Heart right ventricle (tissue), 16 donors: ENCODE results near the gene IMPACT. TPM values are rescaled to one million over a fixed set of nuclear protein-coding genes. Genes with fewer than 3 reads are reported as not detected.

Experiments used
- ATAC-seq, 8 donors: fragments of 200-7000 bp; cut with Tn5 transposase; one replicate each; pipeline ENCODE4 v1.9.1; 2020; ENCODE audit warnings: mild to moderate bottlenecking in 8 of 8, moderate library complexity in 8 of 8, moderate number of reproducible peaks in 1 of 8
- DNase-seq, 2 donors: peaks; one replicate each; pipeline ENCODE4 v3.0.0-alpha.2; 2020
- H3K27ac ChIP-seq, 10 donors: fragments of 200-600 bp; sonication (generic) in 2 of 10; one replicate each; pipeline versions ENCODE4 v1.5.0 to v1.8.0; 2020 to 2022; ENCODE audit warnings: mild to moderate bottlenecking in 3 of 10
- H3K27me3 ChIP-seq, 7 donors: fragments of 200-600 bp; one replicate each; pipeline ENCODE4 v1.8.0; 2021 to 2022; ENCODE audit warnings: mild to moderate bottlenecking in 2 of 7
- H3K36me3 ChIP-seq, 9 donors: fragments of 200-600 bp; sonication (generic) in 1 of 9; one replicate each; pipeline versions ENCODE4 v1.5.0 to v1.8.0; 2020 to 2022; ENCODE audit warnings: mild to moderate bottlenecking in 2 of 9
- H3K4me1 ChIP-seq, 9 donors: fragments of 200-600 bp; sonication (generic) in 1 of 9; one replicate each; pipeline versions ENCODE4 v1.5.0 to v1.8.0; 2020 to 2022; ENCODE audit warnings: mild to moderate bottlenecking in 4 of 9
- H3K4me3 ChIP-seq, 10 donors: fragments of 200-600 bp; sonication (generic) in 2 of 10; one replicate each; pipeline versions ENCODE4 v1.5.0 to v1.8.0; 2020 to 2022; ENCODE audit warnings: mild to moderate bottlenecking in 7 of 10, moderate library complexity in 2 of 10
- H3K9me3 ChIP-seq, 11 donors: fragments of 200-600 bp in 10 of 11; sonication (generic) in 2 of 11; one replicate each; pipeline versions ENCODE4 v1.5.0 to v1.8.0; 2013 to 2022; ENCODE audit warnings: mild to moderate bottlenecking in 2 of 11, control low read depth in 1 of 11, moderate library complexity in 1 of 11
- CTCF ChIP-seq, 9 donors: fragments of 200-600 bp; sonication (generic) in 2 of 9; IDR thresholded peaks; one replicate each; pipeline versions ENCODE4 v1.5.0 to v1.8.0; 2021 to 2022; ENCODE audit warnings: antibody characterized with exemption in 9 of 9, mild to moderate bottlenecking in 5 of 9, moderate library complexity in 1 of 9
- WGBS, 2 donors: extraction: QIAGEN DNeasy Blood & Tissue Kit; methylation state at CpG; one replicate each; pipeline ENCODE4 v1.1.7; 2013; ENCODE audit warnings: inconsistent platforms in 1 of 2; 5-methylcytosine and 5-hydroxymethylcytosine counted together
- intact Hi-C, 10 donors: fragments of 100-400 bp; cut with DNase I; formaldehyde crosslinking; loops; one replicate each; pipeline versions ENCODE4 v1.11.1 to v1.14.2; 2022
- polyA plus RNA-seq, 2 donors: library from polyadenylated mRNA; stranded (reverse); fragments of 200-250 nt; gene quantifications; one replicate each; pipeline ENCODE4 v1.2.3, GENCODE V29; 2013
- total RNA-seq, 10 donors: library from RNA; stranded (reverse); fragmentation: NEBNext Ultra II Directional in 3 of 10; extraction: Animal tissue kit (Norgen Biotek cat#: 25700) in 3 of 10; gene quantifications; one replicate each; pipeline versions ENCODE4 v1.2.1 to v1.2.4, GENCODE V29; 2021 to 2023
- donor health status: Arrhythmogenic right ventricular cardiomyopathy.
- donor health status: ischemic (EF 13 %, LVEDD 7.1; RV severe dilation, severe dysfunction).
- donor health status: healthy with polysubstance abuse.
- donor health status: DM: no; HTN: yes; CAD: no.
- donor health status: DM: no; HTN: no; CAD: no.
- donor health status: ischemic (EF 25% LVEDD 6.9; RV normal size, moderate dysfunction).
- donor health status: ischemic (EF 25% LVEDD 5.7; RV mildly dilated, moderate dysfunction).
- donor health status: healthy.
- donor health status: DM: yes; HTN: yes; CAD: no.
- donor health status: Ischemic cardiomyopathy.
- donor health status: ischemic (EF 35%, LVEDD 5.7; RV mildly dilated, moderate dysfunction).
- donor health status: nonischemic (EF 11% LVEDD 7.7; RV severe dilation, severe dysfunction).
- donor health status: DM: yes; HTN: yes; CAD: no.
- donor health status: PGD.
- donor health status: ischemic (EF 29% LVEDD 5.4; RV normal size, mild dysfunction).
- donor health status: nonischemic (EF 23%, LVEDD 6.1; RV moderate dilation, normal function).

The IMPACT gene
- total and polyA plus RNA-seq, 12 donors, result 4.5 to 33.8 (median 26.0) TPM

GRCh38 chr18:24461996-24462395 lies 35.5 kb downstream of the IMPACT start:
- H3K9me3 ChIP-seq, result no peaks in the 10 kb centered on the region
- WGBS, 2 donors, result 92 to 94% methylated on average over 8 of the region's 8 CpGs
- H3K4me1 ChIP-seq, result no peaks in the 10 kb centered on the region
- H3K27me3 ChIP-seq, result peaks cover 0 to 11% (median 0%) of the 10 kb centered on the region in 7 donors
- intact Hi-C loops, result no loop called here
- no peak overlapping the region for H3K27ac ChIP-seq
- TF ChIP-seq CTCF (IDR thresholded peaks at IDR 0.05), result no peak
- DNase-seq, result no peak
- no peak for ATAC-seq
- H3K36me3 ChIP-seq, result no peaks in the 10 kb centered on the region
- peak overlapping the region in 1 of 10 donors; percentile 15 for H3K4me3 ChIP-seq

- WGBS, 2 donors, result 79 to 80% methylated on average over 5 of the region's 5 CpGs
- ATAC-seq, result no peak
- TF ChIP-seq CTCF (IDR thresholded peaks at IDR 0.05), result no peak
These were observed 36.6 kb downstream of the IMPACT start for GRCh38 chr18:24462838-24463775.

GRCh38 chr18:24465486-24465885 lies 39.0 kb downstream of the IMPACT start:
- intact Hi-C loops, result no loop called here

More at GRCh38 chr18:24462838-24463775, 36.6 kb downstream of the IMPACT start:
- no peak overlapping the region for H3K27ac ChIP-seq
- H3K9me3 ChIP-seq, result no peaks in the 10 kb centered on the region
- H3K27me3 ChIP-seq, result peaks cover 0 to 11% (median 0%) of the 10 kb centered on the region in 7 donors
- H3K4me3 ChIP-seq, result peak overlapping the region in 1 of 10 donors; percentile 15
- H3K36me3 ChIP-seq, result no peaks in the 10 kb centered on the region
- no peaks in the 10 kb centered on the region for H3K4me1 ChIP-seq
- no peak for DNase-seq
- intact Hi-C loops, result no loop called here

GRCh38 chr18:24466771-24467170 lies 40.3 kb downstream of the IMPACT start:
- WGBS, 2 donors, result 75 to 83% methylated on average over 2 of the region's 2 CpGs
- no peak for TF ChIP-seq CTCF (IDR thresholded peaks at IDR 0.05)
- intact Hi-C loops, result no loop called here
- H3K27ac ChIP-seq, result no peak overlapping the region
- no peak overlapping the region for H3K4me3 ChIP-seq
- H3K36me3 ChIP-seq, result no peaks in the 10 kb centered on the region
- H3K4me1 ChIP-seq, result no peaks in the 10 kb centered on the region
- peaks cover 0 to 11% (median 0%) of the 10 kb centered on the region in 7 donors for H3K27me3 ChIP-seq
- no peaks in the 10 kb centered on the region for H3K9me3 ChIP-seq
- ATAC-seq (no peak), DNase-seq (no peak)

More at GRCh38 chr18:24465486-24465885, 39.0 kb downstream of the IMPACT start:
- peaks cover 0 to 11% (median 0%) of the 10 kb centered on the region in 7 donors for H3K27me3 ChIP-seq
- no peak for ATAC-seq
- H3K27ac ChIP-seq, result no peak overlapping the region
- DNase-seq, result no peak
- H3K4me3 ChIP-seq, result no peak overlapping the region
- 82 to 87% methylated on average over 7 of the region's 7 CpGs for WGBS, 2 donors
- no peak for TF ChIP-seq CTCF (IDR thresholded peaks at IDR 0.05)
- H3K9me3 ChIP-seq, result no peaks in the 10 kb centered on the region
- no peaks in the 10 kb centered on the region for H3K36me3 ChIP-seq
- H3K4me1 ChIP-seq, result no peaks in the 10 kb centered on the region
